ENCODE data around the gene STX11.

DNA sequence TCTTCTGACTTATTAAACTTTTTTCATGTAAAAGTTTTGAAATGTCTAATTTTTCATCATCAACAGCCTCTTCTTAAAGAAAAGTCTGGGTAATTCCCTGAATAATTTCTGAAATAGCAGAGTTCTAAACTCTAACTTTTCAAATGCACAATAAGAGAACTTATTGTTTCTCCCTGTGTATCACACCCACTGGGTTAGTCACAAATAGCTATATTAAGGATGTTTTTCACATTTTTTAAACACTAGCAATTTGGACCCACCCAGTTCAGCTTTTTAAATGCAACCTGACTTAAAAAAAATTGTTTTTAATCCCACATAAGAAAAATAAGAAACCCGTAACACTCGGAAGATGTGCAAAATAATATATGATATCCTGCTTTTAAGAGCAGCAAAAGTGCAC, 73.4 kb downstream of the STX11 start:
- no peak for TF ChIP-seq CTCF (IDR thresholded peaks at IDR 0.05; ENCODE audit: low read length)
- TF ChIP-seq EZH2 (optimal IDR thresholded peaks at IDR 0.05; ENCODE audit: low read depth, low read length) = no peak
